H1 (cell line): ENCODE measurements around the gene RBFOX1.

Experiments
- CTCF ChIP-seq, 3 experiments: IDR thresholded peaks; 1 replicate in 2 of 3; 2 replicates in 1 of 3; pipeline versions ENCODE4 v1.5.1 to v1.6.1; 2011; ENCODE audit warnings: low read length in 3 of 3, mild to moderate bottlenecking in 3 of 3, inconsistent platforms in 2 of 3, low read depth in 1 of 3, moderate library complexity in 1 of 3; ENCODE audit not compliant: insufficient read depth in 1 of 3; ENCODE audit errors: control extremely low read depth in 1 of 3
- EP300 ChIP-seq, 2 experiments: IDR thresholded peaks; 1 replicate in 1 of 2; 2 replicates in 1 of 2; pipeline ENCODE4 v1.6.1; 2011 to 2012; ENCODE audit warnings: low read depth in 2 of 2, low read length in 2 of 2, mild to moderate bottlenecking in 2 of 2, borderline replicate concordance in 1 of 2, inconsistent platforms in 1 of 2, moderate library complexity in 1 of 2
- HDAC2 ChIP-seq, 2 experiments: fragments of 300-600 bp in 1 of 2; sonication (generic) in 1 of 2; IDR thresholded peaks; 2 replicates each; pipeline ENCODE4 v1.6.1; 2011 to 2012; ENCODE audit warnings: low read depth in 2 of 2, low read length in 2 of 2, mild to moderate bottlenecking in 2 of 2, moderate library complexity in 2 of 2, borderline replicate concordance in 1 of 2, inconsistent platforms in 1 of 2
- KDM5A ChIP-seq: fragments of 200-600 bp; IDR thresholded peaks from 2 replicates; pipeline ENCODE4 v1.7.1; 2012; ENCODE audit warnings: mild to moderate bottlenecking, low read length, inconsistent platforms, mixed read lengths
- MAFK ChIP-seq: IDR thresholded peaks from 2 replicates; pipeline ENCODE4 v1.6.1; 2012; ENCODE audit warnings: low read depth, mild to moderate bottlenecking, improper control_type of control experiment, low read length
- RBBP5 ChIP-seq: IDR thresholded peaks from 2 replicates; pipeline ENCODE4 v1.7.1; 2012; ENCODE audit warnings: low read depth, mild to moderate bottlenecking, inconsistent platforms, low read length, moderate library complexity, borderline replicate concordance

DNA sequence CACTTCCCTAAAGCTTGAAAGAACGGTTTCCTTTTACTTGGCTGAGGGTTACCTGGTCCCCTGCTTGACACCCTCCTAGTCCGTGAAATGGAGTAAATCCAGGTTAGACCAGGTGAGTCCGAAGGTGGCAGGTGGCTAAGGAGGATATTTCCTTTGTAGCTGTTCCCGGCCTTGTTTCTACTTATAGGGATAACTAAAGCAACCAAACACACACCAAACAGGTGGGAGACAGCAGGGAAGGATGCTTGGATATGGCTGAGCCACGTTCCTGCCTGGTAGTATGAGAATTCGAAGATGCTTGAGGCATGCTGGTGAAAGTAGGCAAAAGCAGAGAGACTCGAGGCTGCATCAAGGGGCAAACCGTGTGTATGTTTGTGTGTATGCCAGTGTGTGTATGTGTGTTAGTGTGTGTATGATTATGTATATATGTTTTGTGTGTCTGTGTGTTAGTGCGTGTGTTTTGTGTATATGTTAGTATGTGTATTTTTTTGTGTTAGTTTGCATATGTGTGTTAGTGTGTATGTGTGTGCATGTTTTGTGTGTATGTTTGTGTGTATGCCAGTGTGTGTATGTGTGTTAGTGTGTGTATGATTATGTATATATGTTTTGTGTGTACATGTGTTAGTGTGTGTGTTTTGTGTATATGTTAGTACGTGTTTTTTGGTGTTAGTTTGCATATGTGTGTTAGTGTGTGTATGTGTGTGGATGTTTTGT, 28.9 kb downstream of the RBFOX1 start:
- TF ChIP-seq KDM5A (no peak), EP300 (IDR thresholded peaks at IDR 0.05; ENCODE audit: borderline replicate concordance in 1 of 2, low read depth in 2 of 2, low read length in 2 of 2) (no peak), CTCF (IDR thresholded peaks at IDR 0.05; ENCODE audit: control extremely low read depth in 1 of 3, insufficient read depth in 1 of 3, low read depth in 1 of 3, low read length in 3 of 3) (no peak), HDAC2 (IDR thresholded peaks at IDR 0.05; ENCODE audit: borderline replicate concordance in 1 of 2, low read depth in 2 of 2, low read length in 2 of 2) (no peak), MAFK (no peak), RBBP5 (no peak)
